ENCODE measurements around the gene ALG14.

DNA sequence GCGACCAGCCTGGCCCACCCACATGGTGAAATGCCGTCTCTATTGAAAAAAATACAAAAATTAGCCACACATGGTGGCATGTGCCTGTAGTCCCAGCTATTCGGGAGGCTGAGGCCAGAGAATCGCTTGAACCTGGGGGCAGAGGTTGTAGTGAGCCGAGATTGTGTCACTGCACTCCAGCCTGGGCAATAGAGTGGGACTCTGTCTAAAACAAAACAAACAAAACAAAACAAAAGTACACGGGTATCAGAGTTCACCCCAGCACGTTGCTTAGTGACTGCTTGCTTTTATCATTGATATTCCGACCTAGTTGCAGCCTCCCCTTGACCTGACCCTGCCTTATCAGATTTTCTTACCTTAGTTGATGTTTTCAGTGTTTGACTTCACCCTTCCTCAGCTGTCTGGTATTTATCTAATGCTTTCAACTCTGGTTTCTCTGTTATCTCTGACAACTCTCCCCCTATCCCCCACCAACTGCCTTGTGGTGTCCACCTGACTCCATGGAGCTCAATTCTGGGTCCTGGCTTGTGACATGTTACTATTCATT, 49.5 kb upstream of the ALG14 start:
- TF ChIP-seq, protein P1, sequence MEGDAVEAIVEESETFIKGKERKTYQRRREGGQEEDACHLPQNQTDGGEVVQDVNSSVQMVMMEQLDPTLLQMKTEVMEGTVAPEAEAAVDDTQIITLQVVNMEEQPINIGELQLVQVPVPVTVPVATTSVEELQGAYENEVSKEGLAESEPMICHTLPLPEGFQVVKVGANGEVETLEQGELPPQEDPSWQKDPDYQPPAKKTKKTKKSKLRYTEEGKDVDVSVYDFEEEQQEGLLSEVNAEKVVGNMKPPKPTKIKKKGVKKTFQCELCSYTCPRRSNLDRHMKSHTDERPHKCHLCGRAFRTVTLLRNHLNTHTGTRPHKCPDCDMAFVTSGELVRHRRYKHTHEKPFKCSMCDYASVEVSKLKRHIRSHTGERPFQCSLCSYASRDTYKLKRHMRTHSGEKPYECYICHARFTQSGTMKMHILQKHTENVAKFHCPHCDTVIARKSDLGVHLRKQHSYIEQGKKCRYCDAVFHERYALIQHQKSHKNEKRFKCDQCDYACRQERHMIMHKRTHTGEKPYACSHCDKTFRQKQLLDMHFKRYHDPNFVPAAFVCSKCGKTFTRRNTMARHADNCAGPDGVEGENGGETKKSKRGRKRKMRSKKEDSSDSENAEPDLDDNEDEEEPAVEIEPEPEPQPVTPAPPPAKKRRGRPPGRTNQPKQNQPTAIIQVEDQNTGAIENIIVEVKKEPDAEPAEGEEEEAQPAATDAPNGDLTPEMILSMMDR (IDR thresholded peaks at IDR 0.05): no peak
- no peak for TF ChIP-seq POLR2A (IDR thresholded peaks at IDR 0.05)
- TF ChIP-seq POLR2AphosphoS5 (IDR thresholded peaks at IDR 0.05): no peak
